K562 (cell line): Measurements from ENCODE around the gene POLR2L.

ENCODE experiments used
- HNRNPH1 ChIP-seq: fragments of 200-400 bp; formaldehyde crosslinking; optimal IDR thresholded peaks from 2 replicates; pipeline ENCODE3; 2017; ENCODE audit warnings: low read depth, mild to moderate bottlenecking, low read length, moderate library complexity
- RBM39 ChIP-seq: fragments of 200-400 bp; formaldehyde crosslinking; optimal IDR thresholded peaks from 2 replicates; pipeline ENCODE3; 2018; ENCODE audit warnings: low read depth, low read length
- TF ChIP-seq, protein P1 (sequence below), 2 experiments: fragments of 450-650 bp; conservative IDR thresholded peaks; 2 replicates each; pipeline ENCODE4 v1.6.1; 2017; ENCODE audit warnings: mild to moderate bottlenecking in 2 of 2, moderate library complexity in 2 of 2
- TF ChIP-seq, protein P2 (sequence below), 3 experiments: IDR thresholded peaks in 2 of 3; conservative IDR thresholded peaks in 1 of 3; 2 replicates each; pipeline ENCODE4 v1.5.1; 2011 to 2012; ENCODE audit warnings: low read length in 3 of 3, mild to moderate bottlenecking in 3 of 3, control low read depth in 2 of 3, improper control_type of control experiment in 1 of 3, inconsistent platforms in 1 of 3, low read depth in 1 of 3, mixed read lengths in 1 of 3, moderate library complexity in 1 of 3; ENCODE audit not compliant: insufficient read depth in 2 of 3

DNA sequence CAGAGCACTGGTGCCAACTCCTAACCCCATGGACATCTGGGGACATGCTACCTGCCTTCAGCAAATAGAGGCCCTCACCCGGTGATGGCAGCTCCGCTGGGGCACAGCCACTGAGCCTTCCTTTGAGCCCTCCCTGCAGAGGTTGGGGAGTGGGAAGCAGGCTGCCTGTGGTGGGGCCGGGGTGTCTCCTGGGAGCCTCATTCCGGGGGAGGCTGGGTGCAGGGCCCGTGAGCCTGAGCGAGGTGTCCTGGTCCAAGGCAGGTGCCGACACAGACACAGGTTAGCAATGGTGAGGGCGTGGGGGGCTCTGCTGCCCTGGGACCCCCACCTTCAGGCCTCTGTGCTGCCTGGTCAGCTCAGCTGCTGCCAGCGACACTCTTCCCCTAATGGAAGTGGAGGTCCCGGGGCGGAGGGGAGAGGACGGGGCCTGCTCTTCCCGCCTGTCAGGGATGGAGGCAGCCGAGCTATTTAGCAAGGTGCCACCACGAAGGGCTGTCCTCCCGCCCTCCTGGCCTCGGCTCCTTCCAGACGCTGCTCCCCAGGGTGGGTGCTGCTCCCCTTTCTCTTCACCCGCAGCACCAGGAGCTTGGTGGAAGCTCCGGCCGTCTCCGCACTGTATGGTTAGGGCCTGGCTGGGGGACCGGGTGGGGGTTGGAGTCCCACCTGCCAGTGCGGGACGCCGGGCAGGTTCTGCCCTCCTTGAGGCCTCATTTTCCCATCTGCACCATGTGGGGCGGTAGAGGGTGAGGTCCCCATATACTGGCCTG, 11.5 kb upstream of the POLR2L start:
- TF ChIP-seq HNRNPH1 (no peak), RBM39 (no peak)
- TF ChIP-seq, protein P1, sequence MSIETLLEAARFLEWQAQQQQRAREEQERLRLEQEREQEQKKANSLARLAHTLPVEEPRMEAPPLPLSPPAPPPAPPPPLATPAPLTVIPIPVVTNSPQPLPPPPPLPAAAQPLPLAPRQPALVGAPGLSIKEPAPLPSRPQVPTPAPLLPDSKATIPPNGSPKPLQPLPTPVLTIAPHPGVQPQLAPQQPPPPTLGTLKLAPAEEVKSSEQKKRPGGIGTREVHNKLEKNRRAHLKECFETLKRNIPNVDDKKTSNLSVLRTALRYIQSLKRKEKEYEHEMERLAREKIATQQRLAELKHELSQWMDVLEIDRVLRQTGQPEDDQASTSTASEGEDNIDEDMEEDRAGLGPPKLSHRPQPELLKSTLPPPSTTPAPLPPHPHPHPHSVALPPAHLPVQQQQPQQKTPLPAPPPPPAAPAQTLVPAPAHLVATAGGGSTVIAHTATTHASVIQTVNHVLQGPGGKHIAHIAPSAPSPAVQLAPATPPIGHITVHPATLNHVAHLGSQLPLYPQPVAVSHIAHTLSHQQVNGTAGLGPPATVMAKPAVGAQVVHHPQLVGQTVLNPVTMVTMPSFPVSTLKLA (conservative IDR thresholded peaks at IDR 0.05): no peak
- TF ChIP-seq, protein P2, sequence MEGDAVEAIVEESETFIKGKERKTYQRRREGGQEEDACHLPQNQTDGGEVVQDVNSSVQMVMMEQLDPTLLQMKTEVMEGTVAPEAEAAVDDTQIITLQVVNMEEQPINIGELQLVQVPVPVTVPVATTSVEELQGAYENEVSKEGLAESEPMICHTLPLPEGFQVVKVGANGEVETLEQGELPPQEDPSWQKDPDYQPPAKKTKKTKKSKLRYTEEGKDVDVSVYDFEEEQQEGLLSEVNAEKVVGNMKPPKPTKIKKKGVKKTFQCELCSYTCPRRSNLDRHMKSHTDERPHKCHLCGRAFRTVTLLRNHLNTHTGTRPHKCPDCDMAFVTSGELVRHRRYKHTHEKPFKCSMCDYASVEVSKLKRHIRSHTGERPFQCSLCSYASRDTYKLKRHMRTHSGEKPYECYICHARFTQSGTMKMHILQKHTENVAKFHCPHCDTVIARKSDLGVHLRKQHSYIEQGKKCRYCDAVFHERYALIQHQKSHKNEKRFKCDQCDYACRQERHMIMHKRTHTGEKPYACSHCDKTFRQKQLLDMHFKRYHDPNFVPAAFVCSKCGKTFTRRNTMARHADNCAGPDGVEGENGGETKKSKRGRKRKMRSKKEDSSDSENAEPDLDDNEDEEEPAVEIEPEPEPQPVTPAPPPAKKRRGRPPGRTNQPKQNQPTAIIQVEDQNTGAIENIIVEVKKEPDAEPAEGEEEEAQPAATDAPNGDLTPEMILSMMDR (IDR thresholded peaks at IDR 0.05 in 2 of 3, conservative IDR thresholded peaks at IDR 0.05 in 1 of 3; ENCODE audit: insufficient read depth in 2 of 3, low read depth in 1 of 3, low read length in 3 of 3): no peak
